Measurements from ENCODE around the gene MBD6.
A peak's percentile ranks its signal among the peaks of the same experiment; 100 is the strongest.

MBD6 gene

GRCh38 chr12:57522011-57522886, at the start of gene MBD6:
MBD6 (plus strand) TSS chr12:57522824; CDS start chr12:57524304, 1,480 bp downstream.
- H3K27me3 Mint-ChIP-seq (ENCODE audit: low read depth, poor library complexity), result peaks cover 3% of the 10 kb centered on the region
- no peak for TF ChIP-seq CTCF (IDR thresholded peaks at IDR 0.05)
- peak; percentile 95 for DNase-seq
- H3K36me3 Mint-ChIP-seq (ENCODE audit: low read depth), result peaks cover 27% of the 10 kb centered on the region
- H3K9me3 Mint-ChIP-seq, result no peaks in the 10 kb centered on the region
- peaks cover 72% of the 10 kb centered on the region for H3K4me1 Mint-ChIP-seq
- peak within 1 kb of the TSS; percentile 99 for H3K27ac Mint-ChIP-seq
- peak within 1 kb of the TSS; percentile 97 for H3K4me3 Mint-ChIP-seq

- no peak overlapping the region for H3K27ac Mint-ChIP-seq
- TF ChIP-seq CTCF (IDR thresholded peaks at IDR 0.05), result no peak
- peaks cover 87% of the 10 kb centered on the region for H3K27me3 Mint-ChIP-seq (ENCODE audit: low read depth, poor library complexity)
- H3K36me3 Mint-ChIP-seq (ENCODE audit: low read depth), result no peaks in the 10 kb centered on the region
- H3K9me3 Mint-ChIP-seq, result no peaks in the 10 kb centered on the region
- DNase-seq, result no peak
- peaks cover 33% of the 10 kb centered on the region for H3K4me1 Mint-ChIP-seq
- H3K4me3 Mint-ChIP-seq, result no peak overlapping the region
Measured at GRCh38 chr12:57473392-57473791, 49.2 kb upstream of the MBD6 start.

- Mint-ChIP-seq H3K9me3 (no peaks in the 10 kb centered on the region), H3K4me1 (peaks cover 38% of the 10 kb centered on the region), H3K4me3 (no peak overlapping the region), H3K27ac (no peak overlapping the region), H3K36me3 (ENCODE audit: low read depth) (no peaks in the 10 kb centered on the region), H3K27me3 (ENCODE audit: low read depth, poor library complexity) (peaks cover 90% of the 10 kb centered on the region)
- no peak for DNase-seq
- TF ChIP-seq CTCF (IDR thresholded peaks at IDR 0.05), result no peak
Measured at GRCh38 chr12:57473886-57474285, 48.7 kb upstream of the MBD6 start.

- peak overlapping the region; percentile 3 for H3K4me3 Mint-ChIP-seq
- no peaks in the 10 kb centered on the region for H3K9me3 Mint-ChIP-seq
- H3K36me3 Mint-ChIP-seq (ENCODE audit: low read depth), result no peaks in the 10 kb centered on the region
- H3K27me3 Mint-ChIP-seq (ENCODE audit: low read depth, poor library complexity), result peaks cover 91% of the 10 kb centered on the region
- no peak overlapping the region for H3K27ac Mint-ChIP-seq
- no peak for TF ChIP-seq CTCF (IDR thresholded peaks at IDR 0.05)
- H3K4me1 Mint-ChIP-seq, result peaks cover 41% of the 10 kb centered on the region
- DNase-seq, result no peak
Measured at GRCh38 chr12:57474430-57474829, 48.2 kb upstream of the MBD6 start.

- H3K9me3 Mint-ChIP-seq, result no peaks in the 10 kb centered on the region
- no peak for TF ChIP-seq CTCF (IDR thresholded peaks at IDR 0.05)
Measured at GRCh38 chr12:57474862-57475261, 47.8 kb upstream of the MBD6 start.

More at GRCh38 chr12:57474862-57475261, 47.8 kb upstream of the MBD6 start:
- Mint-ChIP-seq H3K4me3 (peak overlapping the region; percentile 3), H3K4me1 (peaks cover 42% of the 10 kb centered on the region), H3K27me3 (ENCODE audit: low read depth, poor library complexity) (peaks cover 91% of the 10 kb centered on the region), H3K36me3 (ENCODE audit: low read depth) (no peaks in the 10 kb centered on the region), H3K27ac (no peak overlapping the region)
- DNase-seq, result no peak

Measured in nephron progenitor cell (in vitro differentiated cells).